VCaP (cell line): ENCODE measurements around the gene PRCP.

Experiments used
- H3K27ac ChIP-seq: fragments of 450-650 bp; 2 replicates; pipeline ENCODE4 v1.5.1; 2017
- CTCF ChIP-seq: fragments of 450-650 bp; conservative IDR thresholded peaks from 2 replicates; pipeline ENCODE4 v1.5.1; 2017; ENCODE audit warnings: mild to moderate bottlenecking, moderate library complexity

PRCP gene

DNA sequence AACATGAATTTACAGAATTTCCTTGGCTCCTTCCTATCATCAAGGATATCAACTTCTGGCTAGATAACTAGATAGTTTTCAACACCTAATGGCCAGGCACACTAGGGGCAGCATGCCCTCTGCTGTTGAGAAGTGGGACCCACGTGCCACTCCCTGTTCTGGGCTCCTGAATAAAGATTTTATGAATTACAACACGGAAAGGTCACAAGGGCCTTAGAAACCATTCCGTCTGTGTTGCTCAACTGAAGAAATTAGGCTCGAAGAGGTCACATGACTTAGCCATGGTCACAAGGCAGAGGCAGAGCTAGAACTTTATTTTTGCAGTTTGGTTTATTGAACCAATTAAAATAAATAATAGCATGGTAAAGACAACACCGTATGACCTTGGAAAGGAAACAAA is 36.0 kb downstream of the PRCP start:
- peak overlapping the region; percentile 8; the same call in 1 of the 2 replicates for H3K27ac ChIP-seq
- TF ChIP-seq CTCF, result peak; percentile 92

DNA sequence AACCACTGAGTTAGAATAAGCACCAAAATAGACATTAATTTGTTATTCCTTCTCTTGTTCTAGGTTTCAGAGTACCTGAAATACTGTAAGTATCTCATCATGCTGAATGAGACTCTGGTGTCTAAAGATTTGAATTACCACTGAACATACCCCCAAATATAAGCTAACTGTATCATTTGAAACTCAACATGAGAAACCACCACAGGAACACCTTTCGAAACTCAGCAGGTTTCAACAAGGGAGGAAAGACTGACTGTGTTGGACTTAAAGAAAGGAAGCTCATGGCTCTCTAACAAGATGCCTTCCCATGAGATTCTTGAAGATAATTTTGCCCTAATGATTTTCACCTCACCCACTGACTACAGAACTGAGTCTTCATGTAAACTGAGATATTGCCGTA is 37.0 kb downstream of the PRCP start:
- TF ChIP-seq CTCF, result no peak
- no peak overlapping the region for H3K27ac ChIP-seq

- H3K27ac ChIP-seq, result no peak overlapping the region
These were observed 37.9 kb downstream of the PRCP start for GRCh38 chr11:82862379-82862778.

DNA sequence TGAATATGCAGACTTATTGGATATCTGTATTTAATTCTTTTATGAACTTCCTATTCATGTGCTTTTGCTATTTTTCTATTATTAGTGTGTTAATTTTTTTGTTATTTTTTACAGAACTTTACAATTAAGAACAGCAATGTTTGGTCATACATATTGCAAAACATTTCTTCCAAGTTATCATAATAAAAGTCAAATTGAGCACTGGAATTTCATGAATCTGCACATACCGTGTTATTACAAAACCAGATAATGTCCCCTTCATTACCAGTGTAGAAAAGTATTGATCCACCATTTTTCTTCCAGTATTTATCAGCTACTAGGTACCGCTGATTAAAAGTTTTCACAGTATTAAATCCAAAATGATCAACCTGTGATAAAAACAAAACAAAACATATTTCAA is 40.5 kb downstream of the PRCP start:
- TF ChIP-seq CTCF, result no peak
- H3K27ac ChIP-seq, result no peak overlapping the region

More at GRCh38 chr11:82862379-82862778, 37.9 kb downstream of the PRCP start:
- no peak for TF ChIP-seq CTCF

DNA sequence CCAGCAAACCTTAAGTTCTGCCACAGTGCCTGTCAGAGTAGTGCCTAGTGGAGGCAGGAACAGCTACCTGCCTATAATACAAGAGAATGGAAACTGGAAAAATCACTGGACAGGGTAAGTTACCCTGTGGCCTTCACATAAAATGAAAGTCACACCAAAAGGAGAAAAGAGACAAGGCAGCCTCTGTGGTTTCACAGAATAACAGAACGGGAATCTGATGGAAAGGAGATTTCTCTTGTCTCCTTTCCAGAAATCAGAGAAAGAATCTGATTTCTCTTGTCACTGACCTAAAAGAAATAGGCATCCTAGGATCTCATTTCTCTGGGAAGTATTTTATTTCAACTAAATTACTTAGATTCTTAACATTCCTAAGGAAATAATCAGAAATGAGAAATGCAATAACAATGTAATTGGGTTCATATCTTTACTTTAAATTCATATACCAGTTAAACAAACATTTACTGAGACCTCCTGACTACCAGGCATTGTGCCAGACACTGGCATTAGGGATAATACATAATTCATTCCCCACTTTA is 41.6 kb downstream of the PRCP start:
- H3K27ac ChIP-seq, result peak overlapping the region; percentile 46
- TF ChIP-seq CTCF, result no peak

- H3K27ac ChIP-seq, result peak overlapping the region; percentile 46; the same call in 1 of the 2 replicates
- TF ChIP-seq CTCF, result no peak
These were observed 42.1 kb downstream of the PRCP start for GRCh38 chr11:82858133-82858532.

- no peak overlapping the region for H3K27ac ChIP-seq
- TF ChIP-seq CTCF, result no peak
These were observed 43.1 kb downstream of the PRCP start for GRCh38 chr11:82857145-82857544.
